Prostate gland (tissue), 2 donors: Measurements from ENCODE around the gene ST7.

Experiments
- POLR2A ChIP-seq: fragments of 450-650 bp; IDR thresholded peaks from one replicate; pipeline ENCODE4 v1.6.1; 2016; ENCODE audit warnings: antibody characterized with exemption, mild to moderate bottlenecking
- POLR2AphosphoS5 ChIP-seq: sonication (generic); formaldehyde crosslinking; IDR thresholded peaks from one replicate; pipeline ENCODE4 v1.6.1; 2017; ENCODE audit warnings: antibody characterized with exemption
- TF ChIP-seq, protein P1 (sequence below), 4 experiments: fragments of 200-600 bp in 2 of 4; fragments of 450-650 bp in 2 of 4; sonication (generic) in 2 of 4; IDR thresholded peaks; 1 replicate in 3 of 4; 2 replicates in 1 of 4; pipeline ENCODE4 v1.5.1; 2016 to 2019; ENCODE audit warnings: antibody characterized with exemption in 4 of 4, mild to moderate bottlenecking in 2 of 4, moderate library complexity in 2 of 4

DNA sequence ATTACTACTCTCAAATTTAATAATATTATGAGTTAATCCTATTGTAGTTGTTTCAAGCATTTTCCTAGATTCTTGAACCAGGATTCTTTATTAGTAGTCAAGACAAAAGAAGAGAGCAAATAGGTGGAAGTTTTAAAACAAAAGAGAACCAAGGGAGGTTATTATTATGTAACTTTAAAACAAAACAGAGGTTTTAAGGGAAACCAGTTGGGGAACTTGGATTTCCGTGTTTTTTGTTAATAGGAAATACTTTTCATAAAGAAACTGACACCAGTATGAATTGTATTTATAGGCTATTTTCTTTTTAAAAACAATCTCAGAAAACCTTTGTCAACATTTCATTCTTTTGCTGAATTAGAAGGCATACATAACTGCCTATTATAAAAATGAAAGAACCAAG, 185.7 kb downstream of the ST7 start:
- TF ChIP-seq, protein P1, sequence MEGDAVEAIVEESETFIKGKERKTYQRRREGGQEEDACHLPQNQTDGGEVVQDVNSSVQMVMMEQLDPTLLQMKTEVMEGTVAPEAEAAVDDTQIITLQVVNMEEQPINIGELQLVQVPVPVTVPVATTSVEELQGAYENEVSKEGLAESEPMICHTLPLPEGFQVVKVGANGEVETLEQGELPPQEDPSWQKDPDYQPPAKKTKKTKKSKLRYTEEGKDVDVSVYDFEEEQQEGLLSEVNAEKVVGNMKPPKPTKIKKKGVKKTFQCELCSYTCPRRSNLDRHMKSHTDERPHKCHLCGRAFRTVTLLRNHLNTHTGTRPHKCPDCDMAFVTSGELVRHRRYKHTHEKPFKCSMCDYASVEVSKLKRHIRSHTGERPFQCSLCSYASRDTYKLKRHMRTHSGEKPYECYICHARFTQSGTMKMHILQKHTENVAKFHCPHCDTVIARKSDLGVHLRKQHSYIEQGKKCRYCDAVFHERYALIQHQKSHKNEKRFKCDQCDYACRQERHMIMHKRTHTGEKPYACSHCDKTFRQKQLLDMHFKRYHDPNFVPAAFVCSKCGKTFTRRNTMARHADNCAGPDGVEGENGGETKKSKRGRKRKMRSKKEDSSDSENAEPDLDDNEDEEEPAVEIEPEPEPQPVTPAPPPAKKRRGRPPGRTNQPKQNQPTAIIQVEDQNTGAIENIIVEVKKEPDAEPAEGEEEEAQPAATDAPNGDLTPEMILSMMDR (IDR thresholded peaks at IDR 0.05): no peak
- no peak for TF ChIP-seq POLR2A
- no peak for TF ChIP-seq POLR2AphosphoS5
